ENCODE data around the gene LHX2.

Gene LHX2

DNA sequence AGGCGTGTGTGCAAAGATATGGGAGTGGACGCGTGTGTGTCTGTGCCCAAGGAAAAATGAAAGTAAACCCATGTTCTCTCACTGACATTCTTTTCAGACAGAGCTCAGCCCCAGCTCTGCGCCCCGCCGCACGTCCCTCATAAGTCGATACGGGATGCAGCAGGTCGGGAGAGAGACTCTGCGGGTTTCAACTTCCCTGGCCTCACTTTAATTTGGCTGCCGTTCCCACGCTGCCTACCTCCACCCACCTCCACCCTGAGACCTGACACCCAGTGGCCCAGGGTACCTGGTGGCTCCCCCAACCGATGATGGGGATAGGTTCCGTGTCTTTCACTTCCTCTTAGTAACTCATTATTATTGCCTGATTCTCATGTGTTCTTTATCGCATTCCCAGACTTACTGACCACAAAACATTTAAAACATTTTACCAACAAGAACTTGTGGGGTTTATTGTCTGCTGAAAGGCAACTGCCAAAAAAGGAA, 19.4 kb downstream of the LHX2 start:
- TF ChIP-seq, protein P1, sequence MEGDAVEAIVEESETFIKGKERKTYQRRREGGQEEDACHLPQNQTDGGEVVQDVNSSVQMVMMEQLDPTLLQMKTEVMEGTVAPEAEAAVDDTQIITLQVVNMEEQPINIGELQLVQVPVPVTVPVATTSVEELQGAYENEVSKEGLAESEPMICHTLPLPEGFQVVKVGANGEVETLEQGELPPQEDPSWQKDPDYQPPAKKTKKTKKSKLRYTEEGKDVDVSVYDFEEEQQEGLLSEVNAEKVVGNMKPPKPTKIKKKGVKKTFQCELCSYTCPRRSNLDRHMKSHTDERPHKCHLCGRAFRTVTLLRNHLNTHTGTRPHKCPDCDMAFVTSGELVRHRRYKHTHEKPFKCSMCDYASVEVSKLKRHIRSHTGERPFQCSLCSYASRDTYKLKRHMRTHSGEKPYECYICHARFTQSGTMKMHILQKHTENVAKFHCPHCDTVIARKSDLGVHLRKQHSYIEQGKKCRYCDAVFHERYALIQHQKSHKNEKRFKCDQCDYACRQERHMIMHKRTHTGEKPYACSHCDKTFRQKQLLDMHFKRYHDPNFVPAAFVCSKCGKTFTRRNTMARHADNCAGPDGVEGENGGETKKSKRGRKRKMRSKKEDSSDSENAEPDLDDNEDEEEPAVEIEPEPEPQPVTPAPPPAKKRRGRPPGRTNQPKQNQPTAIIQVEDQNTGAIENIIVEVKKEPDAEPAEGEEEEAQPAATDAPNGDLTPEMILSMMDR (IDR thresholded peaks at IDR 0.05; ENCODE audit: low read depth, low read length): no peak
- DNase-seq (ENCODE audit: extremely low read depth, low read depth): no peak

DNA sequence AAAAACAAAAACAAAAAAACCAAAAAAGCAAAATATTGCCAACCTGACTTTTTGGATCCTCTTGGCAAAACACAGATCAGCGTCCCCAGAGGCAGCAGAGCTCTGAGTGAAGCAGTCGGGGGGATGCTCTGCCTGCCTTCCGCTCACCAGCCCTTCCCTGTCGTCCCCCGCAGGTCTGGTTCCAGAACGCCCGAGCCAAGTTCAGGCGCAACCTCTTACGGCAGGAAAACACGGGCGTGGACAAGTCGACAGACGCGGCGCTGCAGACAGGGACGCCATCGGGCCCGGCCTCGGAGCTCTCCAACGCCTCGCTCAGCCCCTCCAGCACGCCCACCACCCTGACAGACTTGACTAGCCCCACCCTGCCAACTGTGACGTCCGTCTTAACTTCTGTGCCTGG, 20.7 kb downstream of the LHX2 start:
- no peak for DNase-seq (ENCODE audit: extremely low read depth, low read depth)
- TF ChIP-seq, protein P1 (IDR thresholded peaks at IDR 0.05; ENCODE audit: low read depth, low read length): no peak

DNA sequence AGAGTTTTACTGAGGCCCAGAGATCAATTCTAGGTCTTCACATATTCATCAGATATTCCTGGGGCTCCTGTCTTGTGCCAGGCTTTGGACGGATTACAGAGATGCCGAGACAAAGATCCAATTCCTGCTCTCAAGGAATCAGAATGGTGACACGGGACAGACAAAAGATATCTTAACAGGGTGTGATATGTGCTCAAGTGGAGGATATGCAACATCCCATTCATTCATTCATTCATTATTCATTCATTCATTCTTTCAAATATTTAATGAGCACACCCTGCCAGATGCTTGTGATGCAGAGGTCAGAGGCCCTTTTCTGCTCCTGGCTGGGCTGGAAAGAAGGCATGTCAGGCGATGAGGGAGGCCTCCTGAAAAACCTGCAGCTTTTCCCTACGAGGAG, 21.8 kb downstream of the LHX2 start:
- TF ChIP-seq, protein P1 (IDR thresholded peaks at IDR 0.05; ENCODE audit: low read depth, low read length): no peak

DNA sequence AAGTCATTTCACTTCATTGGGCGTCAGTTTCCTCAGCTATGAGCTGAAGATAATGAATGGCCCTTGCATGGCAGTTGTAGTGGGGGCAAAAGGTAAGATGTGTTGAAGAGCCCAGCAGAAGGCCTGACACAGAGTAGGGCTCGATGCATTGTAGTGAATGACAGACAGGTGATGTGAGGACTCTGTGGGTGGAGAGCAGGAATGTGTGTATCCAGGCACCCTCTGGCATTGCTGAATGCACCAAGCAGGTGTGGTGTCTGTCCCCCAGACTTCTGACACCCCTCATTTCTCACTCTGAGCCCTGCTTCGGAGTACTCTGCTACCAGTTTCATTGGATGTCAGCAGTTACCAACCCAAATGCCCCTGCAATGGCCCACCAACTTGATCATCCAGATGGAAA, 22.4 kb downstream of the LHX2 start:
- DNase-seq (ENCODE audit: extremely low read depth, low read depth): no peak
- TF ChIP-seq, protein P1 (IDR thresholded peaks at IDR 0.05; ENCODE audit: low read depth, low read length): no peak

More for the DNA sequence above, 21.8 kb downstream of the LHX2 start:
- no peak for DNase-seq (ENCODE audit: extremely low read depth, low read depth)

DNA sequence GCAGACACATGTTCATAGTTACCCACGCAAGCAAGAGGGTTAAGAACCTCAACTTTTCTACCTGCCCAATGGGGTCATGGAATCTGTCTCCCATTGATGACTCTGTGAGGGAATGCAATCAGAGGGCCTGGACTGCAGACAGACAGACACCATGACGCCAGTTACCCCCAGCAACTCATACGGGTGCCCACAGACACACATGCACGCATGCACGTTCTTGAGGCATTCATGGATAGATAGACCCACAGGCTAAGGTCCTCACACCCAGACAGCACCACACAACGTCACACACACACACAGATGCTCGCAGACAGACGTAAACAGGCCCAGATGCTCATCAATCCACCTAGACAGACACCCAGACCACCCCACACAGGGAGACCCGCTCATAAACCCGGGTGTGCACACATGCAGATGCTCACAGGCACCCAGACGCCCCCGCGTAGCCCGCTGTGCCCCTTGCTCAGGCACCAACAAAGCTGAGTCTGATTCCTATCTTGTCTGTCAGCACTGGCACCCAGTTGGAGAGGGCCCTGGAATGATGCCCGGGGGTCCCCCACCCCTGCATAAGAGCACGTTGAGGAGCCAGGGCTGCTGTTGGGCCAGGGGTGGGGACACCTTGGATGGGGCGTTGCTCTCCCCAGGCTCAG, 23.6 kb downstream of the LHX2 start:
- TF ChIP-seq, protein P1 (IDR thresholded peaks at IDR 0.05; ENCODE audit: low read depth, low read length): no peak
- DNase-seq (ENCODE audit: extremely low read depth, low read depth): no peak

DNA sequence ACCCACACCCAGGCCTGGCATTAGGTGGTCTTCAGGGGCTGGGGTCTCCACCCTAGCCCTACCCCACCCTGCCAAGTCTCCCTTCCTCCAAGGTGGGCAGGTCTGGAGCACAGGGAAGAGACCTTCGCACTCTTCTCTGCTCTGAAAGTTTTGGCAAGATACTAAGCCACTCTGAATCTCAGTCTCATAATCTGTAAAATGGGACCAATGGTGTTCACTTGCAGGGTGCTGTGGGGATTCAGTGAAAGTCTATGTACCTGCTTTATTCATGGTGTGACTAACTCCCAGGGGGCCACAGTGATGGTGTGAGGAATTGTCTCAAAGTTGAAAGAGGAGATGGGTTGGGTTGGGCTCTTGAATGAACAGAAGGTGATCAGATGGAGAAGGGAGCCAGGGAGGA, 25.0 kb downstream of the LHX2 start:
- TF ChIP-seq, protein P1 (IDR thresholded peaks at IDR 0.05; ENCODE audit: low read depth, low read length): no peak
- DNase-seq (ENCODE audit: extremely low read depth, low read depth): no peak

DNA sequence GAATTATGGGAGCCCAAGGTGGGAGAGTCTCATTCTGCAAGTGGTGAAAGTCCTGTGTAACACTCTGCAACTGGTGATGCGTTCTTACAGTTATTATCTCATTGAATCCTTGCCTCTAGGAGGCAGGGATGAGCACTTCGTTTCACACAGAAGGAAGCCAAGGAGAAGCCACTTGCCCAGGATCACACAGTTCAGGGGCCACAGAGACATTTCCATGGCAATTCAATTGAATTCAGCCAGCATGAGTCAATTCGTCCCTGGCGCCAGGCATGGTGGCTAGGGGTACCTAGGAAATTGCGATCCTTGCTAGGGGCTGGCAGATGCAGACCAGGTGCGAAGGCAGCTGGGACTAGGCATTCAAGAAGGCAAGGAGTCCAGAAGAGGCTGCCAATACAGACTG, 26.2 kb downstream of the LHX2 start:
- no peak for DNase-seq (ENCODE audit: extremely low read depth, low read depth)
- TF ChIP-seq, protein P1 (IDR thresholded peaks at IDR 0.05; ENCODE audit: low read depth, low read length): no peak

All from AG09319 (cell line).